NCI-H2227 (cell line): ENCODE measurements around the gene RASEF.

ENCODE experiments used
- DNase-seq: peaks from one replicate; lab custom pipeline; 2025; ENCODE audit not compliant: unreplicated experiment; lab: John Stamatoyannopoulos, UW

The RASEF gene

DNA sequence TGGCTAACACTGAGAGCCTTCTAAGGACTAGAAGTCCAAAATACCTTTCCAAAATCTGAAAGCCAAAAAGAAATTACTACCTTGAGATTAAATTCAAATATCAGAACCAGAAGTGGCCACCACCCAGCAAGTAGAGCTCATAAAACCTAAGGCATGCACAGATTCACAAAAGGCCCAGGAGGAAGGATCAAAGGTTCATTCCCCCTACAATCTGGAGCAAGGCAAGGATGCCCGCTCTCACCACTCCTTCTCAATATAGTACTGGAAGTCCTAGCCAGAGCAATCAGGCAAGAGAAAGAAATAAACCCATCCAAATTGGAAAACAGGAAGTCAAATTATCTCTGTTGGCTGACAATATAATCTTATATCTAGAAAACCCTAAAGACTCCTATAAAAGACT lies 6.0 kb downstream of the RASEF start:
- no peak for DNase-seq

DNA sequence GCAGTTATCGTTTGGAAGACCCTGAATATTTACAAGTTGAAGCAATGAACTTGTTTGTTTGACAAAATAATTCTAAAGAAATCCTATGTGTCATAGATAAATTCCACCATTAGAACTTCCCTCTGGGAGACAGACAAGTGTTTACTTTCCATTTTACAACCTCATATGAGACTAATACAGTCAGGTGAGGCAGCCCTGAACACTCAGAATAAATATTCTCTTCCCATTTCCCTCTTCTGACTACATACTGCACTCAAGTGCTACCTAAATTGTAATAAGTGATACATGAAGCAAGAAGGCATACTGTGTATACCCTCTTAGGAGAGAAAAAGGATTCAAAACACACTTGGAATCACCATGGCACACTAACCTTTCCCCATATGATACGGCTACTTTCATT lies 6.8 kb downstream of the RASEF start:
- no peak for DNase-seq

DNA sequence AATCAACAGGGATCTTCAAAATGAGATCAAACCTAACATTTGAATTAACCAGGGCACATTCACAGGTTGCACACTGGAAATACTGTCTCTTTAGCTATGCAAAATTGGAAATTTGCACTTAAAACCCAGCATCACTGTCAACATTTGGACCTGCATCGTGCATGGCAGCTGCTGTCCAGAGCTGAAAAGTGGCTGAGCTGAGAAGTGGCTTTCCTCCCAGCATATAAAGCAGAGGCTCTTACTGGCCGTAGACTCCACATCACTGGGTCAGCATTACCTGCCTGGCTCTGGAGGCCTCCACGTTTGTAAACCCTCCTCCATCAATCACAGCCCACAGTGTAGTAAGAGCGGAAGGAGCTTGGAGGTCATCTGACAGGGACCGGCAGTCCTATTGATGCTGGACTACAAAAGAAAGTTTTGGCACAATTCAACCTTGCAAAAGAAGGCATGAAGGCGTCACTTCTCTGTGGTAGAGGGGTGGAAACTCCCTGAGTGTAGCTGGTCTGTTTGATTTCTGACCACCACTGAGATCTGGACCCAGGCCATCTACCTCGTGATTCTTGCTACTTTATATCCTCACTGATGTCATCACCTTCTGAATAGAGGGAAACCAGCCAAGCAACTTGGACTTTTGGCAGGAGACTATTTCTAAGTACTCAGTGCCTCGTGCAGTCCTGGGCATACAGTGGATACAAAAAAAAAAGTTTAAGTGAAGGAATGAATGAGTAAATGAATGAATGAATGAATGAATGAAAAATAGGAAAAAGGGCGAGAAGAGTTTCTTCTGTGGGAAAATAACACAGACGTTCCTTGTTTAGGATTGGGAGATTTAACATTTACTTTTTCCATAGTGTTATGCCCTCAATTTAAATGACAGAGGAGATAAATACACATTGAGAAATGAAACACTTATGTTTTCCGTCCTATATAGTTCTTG lies 14.8 kb downstream of the RASEF start:
- no peak for DNase-seq

DNA sequence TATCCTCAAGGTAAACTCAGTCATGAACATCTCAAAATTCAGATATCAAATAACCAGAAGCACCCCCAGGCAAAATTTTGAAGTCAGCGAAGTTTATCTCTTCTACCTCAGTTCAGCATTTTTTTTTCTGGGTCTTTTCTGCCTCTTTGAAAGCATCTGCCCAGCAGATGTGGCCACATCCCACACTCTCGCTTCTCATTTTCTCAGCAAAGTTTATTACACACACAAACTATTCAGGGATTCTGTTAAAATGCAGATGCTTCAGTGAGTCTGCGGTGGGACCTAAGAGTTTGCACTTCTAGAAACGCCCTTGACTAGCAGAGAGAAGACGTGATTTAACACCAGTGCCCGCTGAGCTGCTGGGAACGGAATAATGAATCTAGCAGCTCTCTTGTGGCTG lies 19.3 kb downstream of the RASEF start:
- DNase-seq: no peak

DNA sequence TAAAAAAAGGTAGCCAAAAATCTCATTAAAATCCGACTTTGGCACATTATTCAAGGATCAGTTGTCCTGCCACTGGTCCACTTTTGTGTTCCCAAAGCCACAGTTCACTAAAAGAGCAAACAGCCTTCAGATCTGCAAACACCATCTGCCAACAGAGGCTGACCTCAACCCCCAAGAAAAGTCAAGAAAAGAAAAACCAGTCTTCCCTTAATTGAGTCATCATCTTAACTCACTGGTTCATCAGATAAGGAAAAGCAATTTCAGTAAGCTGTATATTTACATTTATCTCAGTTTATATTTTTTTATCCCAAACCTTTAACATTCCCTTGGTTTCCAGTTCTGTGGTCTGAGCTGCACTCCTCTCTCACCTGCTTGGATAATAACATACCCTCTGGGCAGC lies 21.2 kb downstream of the RASEF start:
- no peak for DNase-seq

DNA sequence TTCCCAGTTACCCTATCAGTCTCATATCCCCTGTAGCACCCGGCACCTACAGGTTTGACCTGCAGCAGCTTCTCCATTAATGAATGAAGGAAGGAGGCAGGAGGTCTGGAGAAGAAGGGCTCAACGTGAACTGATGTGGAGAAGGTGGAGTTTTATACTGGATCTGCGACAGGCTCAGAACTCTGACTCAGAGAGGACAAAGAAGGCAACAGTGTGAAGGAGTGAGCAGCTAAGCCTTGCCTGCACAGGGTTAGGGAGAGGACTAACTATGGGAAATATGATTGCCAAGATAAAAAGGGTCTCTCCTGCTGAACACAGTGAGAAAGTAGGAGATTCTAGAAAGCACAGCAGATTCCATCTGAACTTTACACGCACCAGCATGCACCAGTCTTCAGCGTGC lies 23.6 kb downstream of the RASEF start:
- no peak for DNase-seq

DNA sequence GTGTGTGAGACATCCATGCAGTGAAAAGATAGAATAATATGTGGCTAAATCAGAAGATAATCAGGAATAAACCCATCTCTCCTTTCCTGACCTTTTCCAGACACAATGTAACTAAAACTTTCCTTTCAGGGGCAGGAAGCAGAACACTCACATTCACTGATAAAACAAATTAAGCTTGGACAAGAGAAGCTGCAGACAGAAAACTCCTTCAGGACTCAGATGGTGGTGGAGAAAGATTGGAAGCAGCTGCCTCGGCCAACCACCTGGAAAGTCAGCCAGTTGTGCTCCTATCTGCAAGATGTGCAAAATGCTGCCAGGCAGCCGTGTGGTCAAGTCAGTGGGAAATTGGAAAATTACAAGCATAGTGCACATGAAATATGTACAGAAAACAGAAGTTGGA lies 26.9 kb downstream of the RASEF start:
- no peak for DNase-seq

DNA sequence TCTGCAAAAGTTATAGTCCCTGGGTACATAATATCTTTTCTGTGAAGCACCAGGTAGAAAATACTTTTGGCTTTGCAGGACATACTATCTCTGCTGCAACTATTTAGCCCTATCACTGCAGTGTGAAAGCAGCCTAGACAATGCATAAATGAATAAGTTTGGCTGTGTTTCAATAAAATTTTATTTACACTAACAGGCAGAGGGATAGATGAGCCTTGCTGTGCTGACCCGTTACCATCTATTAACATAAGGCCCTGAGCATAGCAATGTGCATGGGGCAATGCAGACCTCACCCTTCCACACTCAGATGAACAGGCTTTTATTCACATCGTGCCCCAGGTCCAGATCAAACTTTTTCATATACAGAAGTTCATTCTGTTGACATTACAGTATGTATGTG lies 27.8 kb downstream of the RASEF start:
- DNase-seq: no peak

DNA sequence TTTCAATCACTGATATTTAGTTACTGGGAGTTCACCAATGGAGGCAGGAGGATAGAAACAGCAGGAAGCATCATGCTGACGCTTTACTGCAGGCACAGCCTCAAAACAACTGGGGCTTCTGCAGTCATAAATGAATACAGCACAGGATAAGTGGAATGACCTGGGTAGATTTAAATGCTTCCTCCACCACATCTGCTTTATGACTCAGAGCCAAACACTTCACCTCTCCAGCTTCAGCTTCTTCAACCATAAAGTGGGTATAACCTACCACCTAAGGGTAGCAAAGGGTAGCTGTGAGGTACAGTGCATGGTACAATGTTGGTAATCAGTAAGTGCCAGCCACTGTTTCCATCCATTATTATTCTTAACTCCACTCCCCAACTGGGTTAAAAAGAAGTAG lies 28.4 kb downstream of the RASEF start:
- no peak for DNase-seq

DNA sequence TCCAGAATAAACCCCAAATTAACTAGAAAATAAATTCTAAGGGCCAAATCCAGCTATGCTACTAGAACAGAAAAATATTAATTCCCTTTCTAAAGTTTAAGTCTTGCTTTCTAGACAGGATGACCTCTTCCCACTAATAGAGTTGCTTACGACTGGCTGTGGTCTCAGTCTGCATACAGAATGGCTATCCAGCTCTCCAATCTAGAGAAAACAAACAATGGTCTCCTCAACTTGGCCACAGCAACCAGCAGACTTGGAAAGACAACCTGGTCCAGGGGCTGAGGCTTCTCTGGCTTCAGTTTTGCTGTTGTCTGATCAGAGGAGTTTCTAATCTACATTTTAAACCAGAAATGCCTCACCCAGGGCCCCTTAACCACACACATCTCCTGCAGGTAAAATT lies 28.9 kb downstream of the RASEF start:
- no peak for DNase-seq

DNA sequence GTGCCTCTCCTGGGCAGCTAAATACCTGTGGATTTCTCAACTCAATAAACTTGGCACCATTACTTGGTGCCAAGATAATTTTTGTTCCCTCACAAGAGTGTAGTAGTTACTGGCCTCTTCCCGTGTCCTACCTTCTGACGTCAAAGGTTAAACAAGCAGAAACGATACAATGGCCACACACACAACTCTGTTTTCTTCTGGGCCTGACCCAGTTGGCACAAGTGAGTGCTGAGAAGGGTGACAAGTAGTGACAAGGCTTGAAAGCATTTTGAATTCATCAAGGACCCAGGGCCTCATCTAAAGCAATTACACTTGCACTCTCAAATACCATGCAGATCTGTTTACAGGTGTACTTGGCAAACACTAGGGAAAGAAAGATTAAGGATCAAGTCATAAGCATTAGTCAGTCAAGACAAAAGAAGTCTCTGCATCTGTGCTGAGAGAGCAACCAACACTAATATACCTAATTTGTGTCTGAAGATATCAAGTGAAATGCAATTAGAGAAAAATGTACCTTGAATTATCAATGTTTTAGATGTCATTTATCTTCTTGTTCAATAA lies 30.8 kb downstream of the RASEF start:
- no peak for DNase-seq

DNA sequence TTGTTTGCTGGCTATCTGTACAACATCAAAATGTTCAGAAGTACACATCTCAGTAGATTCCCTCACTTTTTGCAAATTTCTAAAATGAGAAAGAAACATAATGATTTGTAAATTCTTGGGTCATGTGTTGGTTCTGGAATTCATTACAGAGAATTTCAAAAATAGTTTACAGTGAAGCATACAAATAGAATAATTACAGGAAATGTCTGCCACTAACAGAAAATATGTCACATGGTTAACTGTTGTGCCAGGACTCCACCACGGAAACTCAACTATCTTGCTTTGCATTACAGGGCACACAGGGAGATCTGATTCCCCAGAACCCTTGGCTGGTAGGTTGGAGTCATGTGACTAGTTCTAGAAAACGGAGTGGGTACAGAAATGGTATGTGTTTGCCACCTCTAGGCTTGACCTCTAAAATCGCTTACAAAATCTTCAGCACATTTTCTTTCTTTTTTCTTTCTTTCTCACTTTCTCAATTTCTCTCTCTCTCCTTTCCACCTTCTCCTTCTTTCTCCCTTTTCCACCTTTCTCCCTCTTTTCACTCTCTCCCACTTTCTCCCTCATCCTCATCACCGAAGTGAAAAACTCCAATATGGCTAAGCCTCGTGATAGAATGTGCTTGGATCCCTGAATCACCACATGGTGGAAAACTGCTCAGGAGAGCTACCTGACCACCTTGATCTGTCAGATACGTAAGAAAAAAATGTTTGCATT lies 32.4 kb downstream of the RASEF start:
- no peak for DNase-seq

DNA sequence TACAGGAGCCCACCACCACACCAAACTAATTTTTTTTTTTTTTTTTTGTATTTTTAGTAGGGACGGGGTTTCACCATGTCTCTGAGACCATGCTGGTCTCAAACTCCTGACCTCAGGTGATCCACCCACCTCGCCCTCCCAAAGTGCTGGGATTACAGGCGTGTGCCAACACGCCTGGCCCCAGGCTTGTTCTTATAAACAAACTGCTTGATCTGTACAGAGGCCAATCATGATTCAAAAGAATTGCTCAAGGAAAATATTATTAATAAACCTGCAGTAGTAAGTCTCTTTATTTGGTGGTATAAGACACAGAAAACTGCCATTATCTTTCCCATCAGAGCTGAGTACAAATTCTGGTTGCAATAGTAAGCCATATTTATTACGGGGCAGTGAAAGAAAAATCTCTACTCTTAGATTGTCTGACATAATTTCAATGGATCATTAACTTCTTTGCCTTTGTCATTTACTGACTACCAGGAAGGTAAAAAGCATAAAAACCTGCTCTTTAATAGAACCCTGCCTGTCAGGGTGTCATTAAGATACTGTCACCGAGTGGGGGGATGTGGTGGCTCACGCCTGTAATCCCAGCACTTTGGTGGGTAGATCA lies 33.3 kb downstream of the RASEF start:
- DNase-seq: no peak

DNA sequence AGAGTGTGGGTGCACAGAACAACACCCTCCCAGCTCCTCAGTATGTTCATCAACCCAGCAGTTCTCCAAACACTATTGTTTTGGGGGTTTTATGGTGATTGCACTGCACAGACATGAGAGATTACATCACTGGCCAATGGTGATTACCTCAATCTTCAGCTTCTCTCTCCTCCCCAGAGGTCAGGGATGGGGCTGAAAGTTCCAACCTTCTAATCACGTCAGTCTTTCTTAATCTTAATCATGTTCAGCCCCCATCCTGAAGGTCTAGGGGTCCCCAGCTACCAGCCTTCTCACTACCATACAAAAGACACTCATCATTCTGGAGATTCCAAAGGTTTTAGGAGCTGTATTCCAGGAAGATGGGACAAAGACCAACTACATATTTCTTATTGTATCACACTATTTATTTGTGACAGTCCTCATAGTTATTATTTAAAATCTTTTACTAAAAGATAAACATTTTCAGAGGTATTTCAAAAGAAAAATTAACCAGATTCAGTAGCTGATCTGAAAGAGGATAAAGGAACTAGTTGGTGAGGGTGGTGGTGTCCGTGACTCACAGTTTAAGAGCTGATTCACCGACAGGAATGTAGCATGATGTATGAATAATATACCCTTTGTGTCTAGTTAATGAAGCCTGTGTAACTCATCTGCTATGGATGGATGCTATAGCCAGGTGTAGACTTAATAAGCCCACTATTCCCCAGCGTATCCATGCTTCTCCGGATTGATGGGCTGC lies 35.6 kb downstream of the RASEF start:
- no peak for DNase-seq

DNA sequence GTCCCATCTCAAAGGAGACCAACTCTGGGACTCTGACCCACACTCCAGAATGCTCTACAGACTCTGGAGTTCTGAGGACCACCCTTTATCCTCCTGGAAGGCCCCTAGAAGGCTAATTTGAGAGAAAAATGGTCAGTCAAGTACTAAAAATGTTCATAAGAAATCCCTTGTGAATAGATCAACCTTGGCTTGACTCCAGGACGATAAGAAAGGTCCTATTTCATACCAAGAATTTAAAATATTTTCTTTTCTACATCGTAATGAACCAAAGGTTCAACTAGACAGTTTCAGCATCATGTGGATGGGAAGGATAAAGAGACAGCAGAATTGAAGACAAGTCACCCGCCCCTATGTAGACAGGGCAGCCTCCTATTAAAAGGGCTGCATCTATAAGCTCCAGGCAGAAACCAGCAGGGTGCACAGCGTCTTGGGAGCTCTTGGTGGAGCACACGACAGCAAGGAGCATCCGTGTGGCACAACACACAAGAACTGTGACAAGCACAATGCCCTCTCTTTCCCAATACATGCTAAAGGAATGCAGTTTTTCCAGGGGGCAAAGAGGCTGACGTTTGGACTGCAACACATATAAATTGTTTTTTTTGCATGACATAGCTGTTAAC lies 38.3 kb downstream of the RASEF start:
- no peak for DNase-seq

DNA sequence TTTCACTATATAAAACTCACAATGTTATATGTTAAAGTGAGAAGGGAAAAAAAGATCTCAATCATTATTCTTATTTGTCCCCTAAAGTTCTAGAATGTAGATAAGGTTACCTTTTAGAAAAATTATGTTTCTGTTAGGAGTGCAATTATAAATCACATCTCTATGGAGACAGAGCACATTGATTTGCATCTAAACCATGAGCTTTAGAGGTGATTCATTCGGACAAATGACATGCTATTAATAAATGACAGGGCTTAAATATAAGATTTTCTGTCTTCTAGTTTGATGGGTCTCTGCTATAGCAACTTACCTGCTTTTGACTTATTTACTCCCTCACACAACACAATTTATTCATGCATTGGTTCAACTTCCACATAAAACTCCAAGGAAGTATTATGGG lies 39.8 kb downstream of the RASEF start:
- DNase-seq: no peak

DNA sequence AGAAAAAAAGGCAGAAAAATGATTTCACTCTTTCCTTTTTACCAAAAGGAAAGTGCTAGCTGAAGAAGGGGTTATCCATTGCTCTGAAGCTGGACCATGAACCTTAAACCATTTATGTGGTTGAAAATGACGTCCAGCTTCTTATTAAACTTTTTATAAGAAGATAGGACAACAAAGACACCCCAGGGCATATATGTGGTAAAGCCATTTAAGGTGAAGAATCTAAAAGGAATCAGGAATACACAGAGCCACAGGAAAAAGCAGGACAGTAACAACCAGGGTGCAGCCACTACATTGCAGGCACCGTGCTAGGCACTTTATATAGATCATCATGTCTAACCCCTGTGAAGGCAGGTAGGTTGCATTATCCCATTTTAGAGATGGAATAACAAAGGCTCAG lies 42.1 kb downstream of the RASEF start:
- no peak for DNase-seq

DNA sequence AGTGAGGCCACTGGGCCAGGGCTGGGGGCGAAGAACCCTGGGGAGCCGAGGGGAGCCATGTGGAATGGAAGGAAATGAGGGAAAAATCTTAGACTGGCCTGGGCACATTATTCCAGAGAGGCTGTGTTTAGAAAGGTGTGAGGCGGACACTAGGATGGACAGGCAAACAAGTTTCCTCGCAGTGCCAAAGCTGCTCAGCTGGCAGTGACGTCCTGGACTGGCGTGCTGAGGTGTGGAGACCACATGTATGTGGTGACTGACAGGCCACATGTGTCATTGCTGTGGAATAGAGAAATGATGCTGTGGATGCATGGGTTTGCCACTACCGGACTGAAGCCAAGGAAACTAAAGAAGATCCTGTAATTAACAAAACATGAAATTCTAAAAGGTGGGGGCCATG lies 42.6 kb downstream of the RASEF start:
- DNase-seq: no peak

DNA sequence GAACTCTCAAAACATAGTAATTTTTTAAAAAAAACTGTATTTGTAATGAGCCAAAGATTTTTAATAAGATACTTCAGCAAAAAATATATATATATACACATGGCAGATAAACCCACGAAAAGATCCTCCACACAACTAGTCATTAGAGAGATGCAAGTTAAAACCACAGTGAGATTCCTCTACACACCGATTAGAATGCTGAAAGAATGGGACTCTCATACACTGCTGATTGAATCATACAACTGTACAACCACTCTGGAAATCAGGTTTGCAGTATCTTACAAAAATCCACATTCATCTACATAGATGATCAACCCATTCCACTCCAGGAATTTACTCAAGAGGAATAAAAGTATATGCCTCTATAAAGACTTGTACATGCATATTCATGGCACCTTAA lies 43.7 kb downstream of the RASEF start:
- no peak for DNase-seq

DNA sequence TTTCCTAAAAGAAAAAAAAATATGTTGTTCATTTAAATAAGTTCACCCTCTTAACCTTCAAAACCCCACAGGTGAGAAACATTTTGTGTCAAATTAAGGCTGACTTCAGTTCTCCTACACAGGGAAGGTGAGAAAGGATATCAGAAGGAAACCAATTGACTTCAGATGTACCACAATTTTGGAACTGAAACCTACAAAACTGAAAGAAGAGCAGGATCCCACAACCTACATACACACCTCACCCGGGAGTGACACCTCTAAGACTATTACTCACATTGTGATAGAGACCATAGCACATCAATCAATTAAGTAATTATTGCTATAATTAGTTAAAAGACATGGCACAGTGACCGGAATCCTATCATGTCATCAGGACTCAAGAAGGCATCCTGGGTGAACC lies 47.0 kb downstream of the RASEF start:
- DNase-seq: no peak
